Stimulated activated effector memory CD8-positive, alpha-beta T cell treated with anti-CD3 and anti-CD28 coated beads, Interleukin-12 subunit alpha, Interleukin-12 subunit beta, amount 100 ng/mL, for 72 hours (primary cell): ENCODE data around the gene SMARCA2.
A peak's percentile ranks its signal among the peaks of the same experiment; 100 is the strongest.

ENCODE experiments used
- ATAC-seq: fragments of 150-1000 bp; cut with Tn5 transposase; 2 replicates; pipeline ENCODE4 v1.10.0; 2021
- DNase-seq, 2 donors: peaks; one replicate each; pipeline ENCODE4 v3.0.0; 2021 to 2022; ENCODE audit warnings: low spot score in 2 of 2
- H3K27ac Mint-ChIP-seq: one replicate; pipeline ENCODE4 v1.8.0; 2022; ENCODE audit warnings: mild to moderate bottlenecking, mixed read lengths
- H3K36me3 Mint-ChIP-seq: one replicate; pipeline ENCODE4 v1.8.0; 2022; ENCODE audit warnings: mild to moderate bottlenecking, mixed read lengths
- H3K4me1 Mint-ChIP-seq: one replicate; pipeline ENCODE4 v1.8.0; 2022; ENCODE audit warnings: mixed read lengths
- H3K4me3 Mint-ChIP-seq: one replicate; pipeline ENCODE4 v1.8.0; 2022; ENCODE audit warnings: mild to moderate bottlenecking, mixed read lengths
- H3K9me3 Mint-ChIP-seq: one replicate; pipeline ENCODE4 v1.8.0; 2022; ENCODE audit warnings: mixed read lengths

SMARCA2 gene

DNA sequence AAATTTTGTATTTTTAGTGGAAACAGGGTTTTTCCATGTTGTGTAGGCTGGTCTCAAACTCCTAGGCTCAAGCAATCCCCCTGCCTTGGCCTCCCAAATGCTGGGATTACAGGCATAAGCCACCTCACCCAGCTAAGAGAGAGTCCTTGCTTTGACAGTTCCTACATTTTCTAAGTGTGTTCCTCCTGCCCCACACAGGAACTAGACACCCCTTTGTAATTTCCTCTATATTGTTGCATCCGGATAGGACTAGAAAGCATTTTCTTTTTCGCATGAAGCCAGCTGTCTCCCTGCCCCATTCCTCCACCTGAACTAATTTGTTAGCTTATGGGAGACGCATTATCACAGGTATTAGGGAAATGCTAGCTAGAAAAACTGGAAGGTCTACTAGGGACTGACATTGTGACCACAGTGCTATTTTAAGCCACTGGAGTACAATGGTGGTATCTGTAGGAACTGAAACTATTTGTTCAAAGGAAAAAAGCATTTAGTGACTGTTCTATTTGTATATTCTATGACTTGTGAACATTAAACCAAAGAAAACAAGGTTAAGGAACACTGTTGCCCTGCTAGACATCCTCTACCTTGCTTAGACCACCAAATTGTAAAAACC lies 214.1 kb downstream of the SMARCA2 start:
- ATAC-seq, result no peak
- no peaks in the 10 kb centered on the region for H3K4me1 Mint-ChIP-seq

DNA sequence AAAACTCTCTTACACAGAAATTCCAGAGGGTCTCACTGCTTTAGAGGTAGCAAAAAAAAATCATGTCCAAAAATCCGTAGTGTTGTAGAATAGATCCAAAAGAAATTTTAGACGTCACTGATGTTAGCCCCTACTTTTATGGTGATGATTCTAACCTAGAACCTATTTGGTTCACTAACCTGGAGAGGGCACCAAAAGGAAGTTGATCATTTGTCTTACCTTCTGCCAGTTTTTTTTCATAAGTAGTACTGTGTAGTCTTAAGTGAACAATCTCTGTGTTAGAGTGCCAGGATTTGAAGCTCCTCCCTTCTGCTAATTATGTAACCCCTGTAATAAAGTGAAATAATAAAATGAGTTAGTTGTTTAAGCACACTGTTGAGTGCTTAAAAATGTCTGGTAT lies 215.2 kb downstream of the SMARCA2 start:
- H3K9me3 Mint-ChIP-seq, result no peaks in the 10 kb centered on the region
- H3K4me3 Mint-ChIP-seq, result no peak overlapping the region
- H3K27ac Mint-ChIP-seq, result no peak overlapping the region
- H3K4me1 Mint-ChIP-seq, result no peaks in the 10 kb centered on the region
- H3K36me3 Mint-ChIP-seq, result no peaks in the 10 kb centered on the region
- ATAC-seq (no peak), DNase-seq (no peak)

More for the DNA sequence above, 214.1 kb downstream of the SMARCA2 start:
- Mint-ChIP-seq H3K9me3 (no peaks in the 10 kb centered on the region), H3K4me3 (no peak overlapping the region), H3K27ac (no peak overlapping the region), H3K36me3 (no peaks in the 10 kb centered on the region)
- DNase-seq, result no peak

DNA sequence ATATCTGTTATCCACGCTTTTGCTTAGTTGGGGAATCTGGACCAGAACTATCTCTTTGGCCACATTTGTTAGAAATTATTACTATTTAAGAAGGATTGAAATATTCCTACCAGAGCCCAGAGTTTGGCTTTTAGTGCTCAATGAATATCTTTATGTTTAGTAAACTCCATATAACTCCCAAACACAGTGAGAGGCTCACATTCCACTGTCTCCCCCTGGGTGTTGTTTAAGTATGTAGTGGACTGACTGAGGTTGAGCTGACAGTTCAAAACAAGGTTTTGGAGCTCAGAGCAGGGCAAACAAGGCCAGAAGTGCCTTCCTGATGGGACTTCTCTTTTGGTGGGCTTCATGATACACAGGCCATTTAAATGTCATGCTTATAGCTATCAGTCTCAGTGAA lies 216.0 kb downstream of the SMARCA2 start:
- no peak for ATAC-seq
- no peaks in the 10 kb centered on the region for H3K36me3 Mint-ChIP-seq
- no peak for DNase-seq
- H3K27ac Mint-ChIP-seq, result no peak overlapping the region
- H3K4me1 Mint-ChIP-seq, result no peaks in the 10 kb centered on the region
- H3K4me3 Mint-ChIP-seq, result no peak overlapping the region
- H3K9me3 Mint-ChIP-seq, result no peaks in the 10 kb centered on the region

DNA sequence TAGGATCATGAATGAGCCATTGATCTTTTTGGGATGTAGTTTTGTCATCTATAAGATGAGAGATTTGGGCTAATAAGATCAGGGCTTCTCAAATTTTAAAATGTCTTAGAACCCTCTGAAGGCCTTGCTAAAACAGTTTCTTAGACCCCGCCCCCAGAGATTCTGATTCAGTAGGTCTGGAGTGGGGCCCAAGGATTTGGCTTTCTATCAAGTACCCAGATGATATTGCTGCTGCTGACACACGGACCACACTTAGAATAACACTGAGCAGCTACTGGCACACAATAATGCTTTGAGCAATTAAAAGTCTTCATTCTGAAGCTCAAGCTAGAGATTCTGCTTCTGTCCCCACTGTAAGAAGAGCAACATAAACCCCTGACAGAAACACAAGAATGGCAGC lies 216.7 kb downstream of the SMARCA2 start:
- ATAC-seq (no peak), DNase-seq (no peak)
- no peaks in the 10 kb centered on the region for H3K36me3 Mint-ChIP-seq

DNA sequence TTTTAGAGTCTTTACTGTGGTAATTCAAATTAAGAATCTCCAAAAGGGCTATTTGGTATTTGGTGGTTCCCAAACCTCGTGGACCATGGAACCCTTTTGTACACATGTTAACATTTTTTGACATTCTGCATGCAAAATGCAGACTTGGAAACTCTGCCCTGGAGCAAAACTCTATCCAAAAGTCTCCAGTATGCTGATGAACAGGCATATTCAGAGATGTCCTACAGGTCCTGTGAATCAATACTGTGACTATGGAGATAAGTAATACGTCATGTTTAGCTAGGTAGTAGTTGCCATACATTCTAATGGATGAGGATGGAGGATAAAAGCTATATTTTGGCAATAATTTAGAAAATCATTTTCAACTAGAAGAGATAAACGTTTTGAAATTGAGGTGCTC lies 218.1 kb downstream of the SMARCA2 start:
- Mint-ChIP-seq H3K4me3 (no peak overlapping the region), H3K36me3 (no peaks in the 10 kb centered on the region), H3K27ac (no peak overlapping the region), H3K9me3 (no peaks in the 10 kb centered on the region), H3K4me1 (no peaks in the 10 kb centered on the region)
- no peak for ATAC-seq
- DNase-seq, result no peak

More for the DNA sequence above, 216.7 kb downstream of the SMARCA2 start:
- Mint-ChIP-seq H3K27ac (no peak overlapping the region), H3K9me3 (no peaks in the 10 kb centered on the region), H3K4me3 (no peak overlapping the region), H3K4me1 (no peaks in the 10 kb centered on the region)

DNA sequence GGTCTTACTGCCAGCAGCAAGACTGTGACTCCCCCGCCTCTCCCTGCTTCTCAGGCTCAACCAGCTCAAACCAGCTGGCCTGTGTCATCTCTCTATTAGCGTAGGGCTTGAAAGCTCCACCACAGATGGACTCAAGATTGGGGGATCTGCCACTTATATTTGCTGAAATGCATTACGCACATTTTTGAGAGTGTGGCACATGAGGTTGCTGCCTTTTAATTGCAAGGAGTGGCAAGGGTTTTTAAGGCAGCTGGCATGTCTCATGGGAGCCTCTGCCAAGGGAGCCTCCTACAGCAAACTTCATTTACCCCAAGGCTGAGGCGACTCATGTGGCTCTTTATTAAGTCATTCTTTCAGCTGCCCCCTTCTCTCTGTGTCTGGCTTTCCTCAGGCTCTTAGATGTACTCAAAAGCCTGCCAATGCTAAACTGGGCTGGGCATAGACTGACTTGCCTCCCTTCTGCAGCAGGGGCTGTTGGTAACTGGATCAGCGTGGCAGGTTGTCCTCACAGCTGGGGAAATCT lies 219.3 kb downstream of the SMARCA2 start:
- H3K4me3 Mint-ChIP-seq, result no peak overlapping the region
- H3K4me1 Mint-ChIP-seq, result no peaks in the 10 kb centered on the region
- ATAC-seq, result peak; percentile 21
- DNase-seq, result no peak
- H3K36me3 Mint-ChIP-seq, result no peaks in the 10 kb centered on the region
- no peaks in the 10 kb centered on the region for H3K9me3 Mint-ChIP-seq
- H3K27ac Mint-ChIP-seq, result no peak overlapping the region

DNA sequence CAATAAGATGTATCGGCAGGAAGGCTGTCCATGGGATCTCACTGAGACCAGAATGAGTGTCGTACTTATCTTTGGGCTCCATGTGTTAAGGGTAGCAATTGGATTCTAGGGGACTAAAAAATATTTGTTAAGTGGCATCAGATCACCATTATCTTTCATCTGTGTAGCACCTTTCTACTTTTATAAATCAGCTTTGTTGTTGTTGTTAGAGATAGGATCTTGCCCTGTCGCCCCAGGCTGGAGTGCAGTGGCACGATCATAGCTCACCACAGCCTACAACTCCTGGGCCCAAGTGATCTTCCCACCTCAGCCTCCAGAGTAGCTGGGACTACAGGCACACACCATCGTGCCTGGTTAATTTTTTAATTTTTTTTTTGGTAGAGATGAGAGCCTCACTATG lies 220.5 kb downstream of the SMARCA2 start:
- Mint-ChIP-seq H3K9me3 (no peaks in the 10 kb centered on the region), H3K27ac (no peak overlapping the region), H3K4me3 (no peak overlapping the region), H3K36me3 (no peaks in the 10 kb centered on the region), H3K4me1 (no peaks in the 10 kb centered on the region)
- DNase-seq (no peak), ATAC-seq (no peak)

DNA sequence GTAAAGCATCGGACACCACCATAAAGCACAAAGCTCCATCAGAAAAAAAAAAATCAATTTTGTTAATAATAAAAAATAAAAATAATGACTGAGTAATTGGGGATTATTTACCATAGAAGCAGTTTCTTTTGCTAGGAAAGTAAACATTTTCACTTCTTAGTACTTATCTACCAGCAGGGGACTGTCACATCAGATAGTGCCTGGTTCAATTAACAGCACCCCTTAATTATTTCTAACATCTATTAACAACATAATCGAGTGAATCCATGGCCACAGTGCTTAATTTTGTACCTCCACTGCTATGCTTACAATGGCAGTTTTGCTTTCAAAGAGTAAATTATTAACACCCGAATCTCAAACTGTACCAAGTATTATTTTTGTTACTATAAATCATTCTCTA lies 221.7 kb downstream of the SMARCA2 start:
- Mint-ChIP-seq H3K9me3 (no peaks in the 10 kb centered on the region), H3K27ac (no peak overlapping the region), H3K4me3 (no peak overlapping the region), H3K36me3 (no peaks in the 10 kb centered on the region), H3K4me1 (peaks cover 8% of the 10 kb centered on the region)
- DNase-seq (no peak), ATAC-seq (no peak)

DNA sequence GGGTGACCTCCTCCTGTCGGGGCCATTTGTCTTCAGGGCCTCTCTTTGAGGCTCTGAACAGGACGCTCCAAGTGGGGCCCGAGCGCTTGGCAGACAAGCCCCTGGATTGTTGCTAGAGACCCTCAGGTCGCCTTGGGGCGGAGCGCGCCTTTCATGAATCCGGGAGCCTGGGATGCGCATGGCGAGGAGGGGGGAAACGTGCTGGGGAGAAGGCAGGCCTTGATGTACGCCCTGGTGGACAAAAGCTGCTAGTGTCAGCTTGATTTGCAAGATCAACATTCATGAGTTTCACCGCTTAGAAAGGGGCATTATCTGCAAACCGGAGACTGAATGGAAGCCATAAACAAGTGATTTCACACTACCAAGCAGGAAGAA lies 226.3 kb downstream of the SMARCA2 start:
- Mint-ChIP-seq H3K27ac (no peak overlapping the region), H3K9me3 (peaks cover 3% of the 10 kb centered on the region), H3K4me1 (peaks cover 21% of the 10 kb centered on the region), H3K4me3 (peak overlapping the region; percentile 76), H3K36me3 (no peaks in the 10 kb centered on the region)
- ATAC-seq (peak; percentile 14), DNase-seq (no peak)

DNA sequence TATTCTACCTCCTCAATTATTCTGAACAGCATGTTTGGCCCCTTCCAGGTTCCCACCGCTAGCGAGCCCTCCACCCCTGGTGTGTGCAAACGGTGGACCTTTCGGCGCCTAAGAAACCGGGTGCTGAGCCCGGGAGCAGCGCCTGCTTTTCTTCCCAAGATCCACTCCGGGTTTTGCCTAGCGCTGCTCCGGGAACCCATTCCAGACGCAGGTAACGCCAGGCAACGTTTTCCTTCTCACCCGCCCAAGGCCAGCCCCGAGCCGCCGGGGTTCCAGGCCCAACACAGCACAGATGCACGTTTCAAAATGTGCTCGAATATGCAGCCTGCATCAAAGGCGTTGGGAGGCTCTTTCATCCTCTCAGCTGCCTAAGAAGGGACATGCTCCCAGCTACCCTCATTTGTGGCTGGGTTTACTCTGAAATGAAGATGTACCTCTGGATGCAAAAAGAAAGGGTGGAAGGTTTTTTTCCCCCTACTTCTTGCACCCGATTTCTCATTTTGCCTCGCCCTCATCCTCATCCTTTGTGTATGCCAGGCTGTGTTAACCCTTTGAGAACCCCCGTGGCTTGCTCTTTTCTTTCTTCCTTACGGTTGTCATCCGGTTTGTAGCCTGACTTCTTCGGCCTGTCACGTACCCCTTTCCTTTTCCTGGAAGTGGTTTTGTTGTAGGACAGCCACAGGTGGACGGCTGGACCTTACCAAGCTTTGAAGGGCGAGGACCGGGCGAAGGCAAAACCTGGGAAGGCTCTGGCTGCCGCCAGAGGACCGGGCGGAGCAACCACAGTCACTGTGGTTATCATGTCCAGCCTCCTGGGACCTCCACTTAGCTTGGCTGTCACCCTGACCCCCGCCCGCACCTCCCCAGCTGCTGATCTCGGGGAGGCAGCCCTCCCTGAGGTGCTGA lies 226.9 kb downstream of the SMARCA2 start:
- DNase-seq, result peak; percentile 57 to 80
- Mint-ChIP-seq H3K36me3 (no peaks in the 10 kb centered on the region), H3K9me3 (peaks cover 3% of the 10 kb centered on the region), H3K4me1 (peaks cover 21% of the 10 kb centered on the region), H3K4me3 (peak overlapping the region; percentile 76), H3K27ac (peak overlapping the region; percentile 80)
- peak; percentile 81 for ATAC-seq

DNA sequence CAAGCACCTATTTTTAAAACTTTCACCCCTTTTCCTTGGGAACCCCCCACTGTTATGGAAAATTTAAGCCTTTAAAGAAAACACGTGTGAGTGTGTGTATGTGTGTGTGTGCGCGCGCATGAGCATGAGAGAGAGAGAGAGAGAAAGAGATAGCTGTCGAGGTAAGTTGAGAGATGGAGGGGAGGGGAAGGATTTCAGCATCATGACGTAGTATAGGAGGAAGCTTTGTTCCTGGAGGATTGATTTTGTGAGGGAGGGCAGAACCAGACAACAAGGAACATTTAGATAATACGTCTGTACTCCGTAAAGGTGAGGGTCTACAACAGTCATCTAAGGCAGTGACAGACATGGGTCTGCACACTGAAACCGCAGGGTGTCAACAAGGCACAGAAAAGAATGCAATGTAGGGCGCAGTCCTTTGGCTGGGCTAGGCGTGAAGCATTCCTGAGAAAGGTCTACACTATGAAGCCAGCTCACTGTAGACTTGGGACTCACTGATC lies 227.7 kb downstream of the SMARCA2 start:
- ATAC-seq (no peak), DNase-seq (no peak)
- peaks cover 21% of the 10 kb centered on the region for H3K4me1 Mint-ChIP-seq
- peak overlapping the region; percentile 76 for H3K4me3 Mint-ChIP-seq
- no peaks in the 10 kb centered on the region for H3K36me3 Mint-ChIP-seq
- peaks cover 3% of the 10 kb centered on the region for H3K9me3 Mint-ChIP-seq
- peak overlapping the region; percentile 80 for H3K27ac Mint-ChIP-seq
